AG04449 (cell line): ENCODE results near the gene THBS4.

Source experiments
- CTCF ChIA-PET: fragments of 350-600 bp; formaldehyde crosslinking; extraction: SDS; loops from one replicate; lab custom pipeline; 2021; ENCODE audit warnings: antibody characterized with exemption; lab: Yijun Ruan, JAX
- POLR2A ChIA-PET: fragments of 400-600, 350-600 bp; formaldehyde crosslinking; extraction: SDS; loops from one replicate; lab custom pipeline; 2020; ENCODE audit warnings: antibody characterized with exemption, inconsistent platforms; lab: Yijun Ruan, JAX
- DNase-seq: peaks from one replicate; pipeline ENCODE4 v3.0.0-alpha.2; 2010; ENCODE audit warnings: low read depth, low spot score
- H3K4me3 ChIP-seq: 2 replicates; pipeline ENCODE4 v1.5.1; 2011; ENCODE audit warnings: low read depth, mild to moderate bottlenecking, control low read depth, low read length
- TF ChIP-seq, protein P1 (sequence below): IDR thresholded peaks from one replicate; pipeline ENCODE4 v1.5.1; 2011; ENCODE audit warnings: mild to moderate bottlenecking, moderate library complexity, low read length, control low read depth, inconsistent platforms; ENCODE audit not compliant: insufficient read depth; ENCODE audit errors: missing control alignments

The THBS4 gene

GRCh38 chr5:80069251-80069800 lies 34.2 kb downstream of the THBS4 start:
- DNase-seq: no peak
- H3K4me3 ChIP-seq: no peak overlapping the region
- CTCF ChIA-PET: interaction anchor here (0.6 to 6.3 kb wide), 3 partner anchors 9 to 40 kb away, joined by 3 to 57 read pairs (median 3); no protein-coding TSS in a partner anchor
- TF ChIP-seq, protein P1, sequence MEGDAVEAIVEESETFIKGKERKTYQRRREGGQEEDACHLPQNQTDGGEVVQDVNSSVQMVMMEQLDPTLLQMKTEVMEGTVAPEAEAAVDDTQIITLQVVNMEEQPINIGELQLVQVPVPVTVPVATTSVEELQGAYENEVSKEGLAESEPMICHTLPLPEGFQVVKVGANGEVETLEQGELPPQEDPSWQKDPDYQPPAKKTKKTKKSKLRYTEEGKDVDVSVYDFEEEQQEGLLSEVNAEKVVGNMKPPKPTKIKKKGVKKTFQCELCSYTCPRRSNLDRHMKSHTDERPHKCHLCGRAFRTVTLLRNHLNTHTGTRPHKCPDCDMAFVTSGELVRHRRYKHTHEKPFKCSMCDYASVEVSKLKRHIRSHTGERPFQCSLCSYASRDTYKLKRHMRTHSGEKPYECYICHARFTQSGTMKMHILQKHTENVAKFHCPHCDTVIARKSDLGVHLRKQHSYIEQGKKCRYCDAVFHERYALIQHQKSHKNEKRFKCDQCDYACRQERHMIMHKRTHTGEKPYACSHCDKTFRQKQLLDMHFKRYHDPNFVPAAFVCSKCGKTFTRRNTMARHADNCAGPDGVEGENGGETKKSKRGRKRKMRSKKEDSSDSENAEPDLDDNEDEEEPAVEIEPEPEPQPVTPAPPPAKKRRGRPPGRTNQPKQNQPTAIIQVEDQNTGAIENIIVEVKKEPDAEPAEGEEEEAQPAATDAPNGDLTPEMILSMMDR: no peak
- POLR2A ChIA-PET: no interaction called here

DNA sequence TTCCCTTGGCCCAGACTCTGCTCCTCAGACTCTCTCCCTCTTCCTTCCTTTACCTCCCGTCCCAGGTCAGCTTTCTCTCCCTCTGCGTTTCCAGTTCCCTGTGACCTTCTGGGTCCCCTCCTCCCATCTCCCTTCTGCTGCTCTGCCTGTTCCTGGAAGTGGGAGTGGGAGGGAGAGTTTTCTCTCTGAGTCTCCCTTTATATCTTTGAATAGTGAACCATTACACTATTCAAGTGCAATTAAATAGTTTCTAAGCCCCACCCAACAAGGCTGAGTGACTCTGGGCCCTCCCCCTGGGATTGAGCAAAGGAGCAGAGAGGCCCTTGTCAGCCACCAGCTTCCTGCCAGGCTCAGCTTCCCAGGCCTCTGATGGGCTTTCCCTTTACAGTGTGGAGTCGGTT lies 34.8 kb downstream of the THBS4 start:
- ChIA-PET POLR2A (no interaction called here), CTCF (interaction anchor here (0.6 to 6.3 kb wide), 3 partner anchors 9 to 40 kb away, joined by 3 to 57 read pairs (median 3); no protein-coding TSS in a partner anchor)
- DNase-seq: no peak
- H3K4me3 ChIP-seq: no peak overlapping the region
- TF ChIP-seq, protein P1: no peak

- no peak for DNase-seq
- TF ChIP-seq, protein P1: no peak
- H3K4me3 ChIP-seq: no peak overlapping the region
- POLR2A ChIA-PET: no interaction called here
- CTCF ChIA-PET: interaction anchor here (1.3 to 6.3 kb wide), 2 partner anchors 8 to 14 kb away, joined by 3 to 57 read pairs; no protein-coding TSS in a partner anchor
Observed at GRCh38 chr5:80070338-80071056, 35.3 kb downstream of the THBS4 start.

DNA sequence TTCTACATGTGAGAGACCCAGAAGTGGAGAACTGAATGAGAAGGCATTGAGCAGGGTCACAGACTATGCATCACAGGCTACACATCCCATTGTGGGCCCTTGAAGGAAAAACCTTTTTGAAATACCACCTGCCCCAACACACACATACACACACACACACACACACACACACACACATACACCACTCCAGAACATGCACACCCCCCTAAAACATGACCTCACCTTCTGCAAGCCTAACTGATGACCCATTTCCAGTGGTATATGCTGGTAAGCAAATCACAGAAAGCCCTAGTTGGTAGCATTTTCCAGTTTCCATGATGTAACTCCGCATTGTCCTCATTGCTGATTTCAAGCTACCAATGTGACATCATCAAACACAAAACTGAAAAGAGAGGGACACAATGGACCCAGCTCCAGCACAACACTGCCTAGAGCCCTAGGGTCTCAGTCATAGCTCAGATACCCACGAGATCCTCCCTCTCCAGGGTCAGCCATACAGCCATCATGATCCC lies 36.4 kb downstream of the THBS4 start:
- no peak overlapping the region for H3K4me3 ChIP-seq
- TF ChIP-seq, protein P1: no peak
- ChIA-PET POLR2A (no interaction called here), CTCF (interaction anchor here (0.7 to 6.3 kb wide), 2 partner anchors 13 to 146 kb away, joined by 3 to 57 read pairs; no protein-coding TSS in a partner anchor)
- DNase-seq: no peak

DNA sequence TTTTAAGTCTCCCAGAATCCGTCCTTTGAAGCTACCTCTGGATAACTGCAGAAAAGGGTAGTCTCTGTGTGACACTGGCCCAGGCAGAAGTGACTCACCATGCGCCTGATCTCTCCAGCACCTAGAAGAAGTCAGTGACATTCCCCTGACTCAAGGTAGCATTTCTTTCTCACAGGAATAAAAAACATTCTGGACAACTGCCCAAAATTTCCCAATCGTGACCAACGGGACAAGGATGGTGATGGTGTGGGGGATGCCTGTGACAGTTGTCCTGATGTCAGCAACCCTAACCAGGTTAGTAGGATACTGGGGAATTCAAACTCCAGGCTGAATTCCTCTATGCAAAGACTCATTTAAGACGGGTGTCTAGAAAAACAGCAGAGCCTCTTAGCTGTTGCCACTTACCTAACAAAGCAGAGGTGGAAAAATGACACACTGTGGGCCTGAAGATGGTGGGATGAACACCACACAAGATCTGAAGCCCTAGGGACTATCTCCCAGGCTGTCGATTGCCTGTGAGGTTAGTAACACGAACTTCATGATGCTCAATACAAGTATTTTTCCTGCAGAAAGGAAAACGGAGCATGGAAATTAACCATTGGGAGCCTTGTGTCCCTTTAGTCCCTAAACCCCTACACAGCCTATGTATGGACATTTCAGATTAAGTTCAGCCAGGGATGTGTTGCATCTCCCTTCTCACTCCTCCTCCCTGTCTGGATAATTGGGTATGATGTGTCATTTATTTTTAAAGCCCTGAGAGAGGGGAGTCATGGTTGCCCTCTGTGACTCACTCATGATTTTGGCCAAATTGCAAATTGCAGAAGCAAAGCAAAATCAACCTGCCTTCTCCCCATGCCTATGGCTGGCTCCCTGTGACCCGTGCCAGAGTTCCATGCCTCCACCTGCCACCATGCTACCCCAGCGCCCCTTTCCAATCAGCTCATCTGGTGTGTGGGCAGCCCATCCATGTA lies 37.2 kb downstream of the THBS4 start:
- no peak overlapping the region for H3K4me3 ChIP-seq
- ChIA-PET POLR2A (no interaction called here), CTCF (interaction anchor here (0.7 to 6.3 kb wide), 2 partner anchors 12 to 147 kb away, joined by 3 to 57 read pairs; no protein-coding TSS in a partner anchor)
- no peak for DNase-seq
- TF ChIP-seq, protein P1: no peak
